GM18526 (cell line): ENCODE results near the gene FEM1B.

Experiments used
- POLR2A ChIP-seq: IDR thresholded peaks from 3 replicates; pipeline ENCODE4 v1.6.1; 2011; ENCODE audit not compliant: insufficient read length; ENCODE audit errors: extremely low read depth

FEM1B gene

GRCh38 chr15:68319997-68320396, 42.5 kb downstream of the FEM1B start:
- no peak for TF ChIP-seq POLR2A

DNA sequence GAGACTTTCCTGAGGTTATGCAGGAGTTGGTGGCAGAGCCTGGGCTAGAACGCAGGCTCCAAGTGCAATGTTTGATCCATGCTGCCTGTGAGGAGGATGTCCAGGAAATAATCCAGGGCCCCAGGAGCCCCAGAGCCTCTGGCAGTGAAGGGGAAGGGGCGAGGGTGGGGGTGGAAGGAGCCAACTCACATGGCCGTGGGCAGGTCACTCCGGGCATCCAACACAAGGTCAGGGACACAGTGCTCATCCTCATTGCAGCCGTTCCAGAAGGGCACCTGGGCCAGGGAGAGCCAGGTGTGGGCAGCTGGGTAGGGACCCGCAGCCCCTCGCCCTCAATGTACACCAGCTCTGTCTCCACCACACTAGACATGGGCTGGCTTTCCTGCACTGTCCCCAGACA, 43.7 kb downstream of the FEM1B start:
- TF ChIP-seq POLR2A, result no peak

GRCh38 chr15:68322796-68323195, 45.3 kb downstream of the FEM1B start:
- TF ChIP-seq POLR2A, result no peak

DNA sequence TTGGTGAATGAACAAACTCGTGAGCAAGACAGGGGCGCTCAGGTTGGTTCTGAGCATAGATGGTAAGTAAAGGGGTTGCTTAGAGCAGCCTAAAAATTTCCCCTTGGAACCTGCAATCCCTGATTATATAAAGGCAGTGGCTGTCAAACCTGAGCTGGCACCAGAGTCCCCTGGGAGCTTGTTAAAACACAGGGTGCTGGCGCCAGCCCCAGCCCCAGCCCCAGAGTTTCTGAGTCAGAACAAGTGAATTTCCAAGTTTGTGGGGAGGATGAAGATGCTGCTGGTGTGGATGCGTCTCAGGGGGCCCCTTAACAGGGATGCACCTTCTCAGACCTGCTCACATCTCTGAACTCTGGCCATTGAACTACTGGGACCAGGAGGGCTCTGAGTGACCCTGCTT, 48.2 kb downstream of the FEM1B start:
- no peak for TF ChIP-seq POLR2A

GRCh38 chr15:68326711-68327354, 49.3 kb downstream of the FEM1B start:
- no peak for TF ChIP-seq POLR2A

- TF ChIP-seq POLR2A, result no peak
Measured at GRCh38 chr15:68328443-68328842, 50.9 kb downstream of the FEM1B start.

DNA sequence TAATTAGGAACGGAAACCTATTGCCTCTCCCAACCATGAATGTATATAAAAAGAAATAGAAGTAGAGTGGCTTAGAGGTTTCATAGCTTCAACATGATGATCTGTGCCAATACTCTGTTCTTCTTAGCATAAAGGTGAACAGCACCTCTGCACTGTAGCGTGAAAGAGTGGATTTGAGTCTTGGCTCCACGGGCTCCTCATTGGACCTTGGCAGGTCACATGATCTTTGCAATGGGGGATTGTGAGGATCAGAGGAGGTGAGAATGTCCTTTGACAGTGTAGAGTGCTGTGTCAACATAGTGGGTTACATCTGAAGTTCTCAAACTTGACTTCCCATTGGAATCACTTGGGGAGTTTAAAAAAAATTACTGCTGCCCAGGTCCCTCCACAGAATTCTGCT, 51.4 kb downstream of the FEM1B start:
- no peak for TF ChIP-seq POLR2A

DNA sequence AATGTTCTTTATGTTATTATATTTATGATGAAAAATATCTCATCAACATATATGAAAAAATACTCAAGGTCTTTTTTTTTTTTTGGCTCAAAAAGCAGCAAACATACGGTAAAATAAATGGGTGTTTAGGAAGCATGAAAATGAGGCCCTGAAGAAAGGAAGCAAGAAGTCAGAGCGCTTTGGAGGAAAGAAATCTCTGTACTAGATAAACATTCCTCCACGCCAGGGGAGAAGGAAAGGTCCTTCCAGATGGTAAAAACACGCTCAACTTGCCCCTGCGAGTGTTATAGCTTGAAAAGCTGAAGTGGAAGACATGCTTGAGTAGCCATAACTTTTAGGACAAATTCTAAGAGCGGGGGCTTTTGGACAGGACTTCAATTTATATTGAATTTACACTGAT, 52.9 kb downstream of the FEM1B start:
- TF ChIP-seq POLR2A, result no peak

DNA sequence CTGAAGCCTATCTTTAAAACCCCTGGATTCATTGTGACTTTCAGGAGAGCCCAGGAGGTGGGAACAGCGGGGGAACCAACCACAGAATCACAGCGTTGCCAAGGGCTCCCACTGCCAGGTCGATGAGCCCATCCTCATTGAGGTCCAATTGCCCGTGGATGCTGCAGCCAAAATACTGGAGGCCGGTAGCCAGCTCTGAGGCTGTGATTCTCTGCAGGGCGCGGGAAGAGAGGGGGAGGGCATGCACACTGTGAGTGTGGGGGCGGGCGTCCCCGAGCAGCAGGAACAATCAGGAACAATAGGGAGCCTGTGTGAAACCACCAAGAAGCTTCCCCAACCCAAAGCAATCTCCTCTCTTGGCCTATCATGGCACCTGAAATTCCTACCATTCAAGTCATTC, 53.4 kb downstream of the FEM1B start:
- TF ChIP-seq POLR2A, result no peak

- TF ChIP-seq POLR2A, result no peak
Measured at GRCh38 chr15:68332266-68332665, 54.7 kb downstream of the FEM1B start.

DNA sequence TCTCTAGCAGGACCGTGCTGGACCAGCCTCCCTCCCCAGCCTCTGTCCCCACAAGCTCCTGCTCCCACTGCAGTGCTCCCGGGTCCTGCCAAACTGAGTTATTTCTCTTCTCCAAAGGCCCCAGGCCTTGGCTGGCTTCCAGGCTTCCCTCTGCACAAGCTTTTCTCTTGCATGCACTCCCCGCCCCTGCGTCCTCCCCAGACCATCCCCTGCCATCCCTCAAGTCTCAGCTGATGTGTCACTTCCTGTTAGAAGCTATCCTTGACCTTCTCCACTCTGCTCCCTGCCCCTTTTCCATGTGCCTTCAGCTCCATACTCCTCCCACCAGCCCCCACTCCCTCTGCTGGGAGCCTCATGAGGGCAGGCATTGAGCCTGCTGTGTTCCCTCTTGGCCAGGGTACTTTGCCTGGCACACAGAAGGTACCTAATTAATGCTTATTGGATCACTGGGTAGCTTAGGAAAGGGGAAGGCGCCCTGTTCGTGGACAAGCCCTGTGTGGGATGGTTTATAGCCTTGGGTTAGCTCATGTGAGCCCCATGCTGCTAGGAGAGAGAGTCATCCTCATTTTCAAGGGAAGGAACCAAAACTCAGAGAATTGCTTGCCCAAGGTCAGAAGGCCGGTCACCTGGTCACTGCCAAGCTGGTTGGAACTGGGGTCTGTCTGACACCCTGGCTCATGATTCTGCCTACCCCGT, 56.4 kb downstream of the FEM1B start:
- TF ChIP-seq POLR2A, result no peak

DNA sequence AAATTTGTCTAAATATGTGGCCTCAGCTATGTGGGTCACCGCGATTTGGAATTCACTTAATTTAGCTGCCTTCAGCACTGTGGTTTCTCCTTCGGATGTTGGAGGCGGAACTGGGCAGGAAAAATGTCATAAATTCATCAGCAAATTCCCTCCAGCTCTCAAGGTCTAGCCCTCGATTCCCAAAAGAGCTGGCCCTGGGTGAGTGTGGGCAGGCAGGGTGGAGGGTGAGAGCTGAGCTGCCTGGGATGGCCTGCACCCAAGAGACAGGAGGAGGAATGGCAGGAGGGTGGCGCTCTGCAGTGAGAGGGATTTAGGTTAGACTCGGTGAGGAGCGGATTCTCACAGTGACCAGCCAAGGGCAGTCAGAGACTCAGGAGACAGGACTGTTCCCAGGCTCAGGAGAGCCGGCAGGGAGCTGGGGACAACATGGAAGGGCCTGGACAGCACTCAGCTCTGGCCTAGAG, 57.1 kb downstream of the FEM1B start:
- no peak for TF ChIP-seq POLR2A

GRCh38 chr15:68335251-68335650, 57.7 kb downstream of the FEM1B start:
- TF ChIP-seq POLR2A, result no peak

GRCh38 chr15:68335655-68336054, 58.1 kb downstream of the FEM1B start:
- TF ChIP-seq POLR2A, result no peak

DNA sequence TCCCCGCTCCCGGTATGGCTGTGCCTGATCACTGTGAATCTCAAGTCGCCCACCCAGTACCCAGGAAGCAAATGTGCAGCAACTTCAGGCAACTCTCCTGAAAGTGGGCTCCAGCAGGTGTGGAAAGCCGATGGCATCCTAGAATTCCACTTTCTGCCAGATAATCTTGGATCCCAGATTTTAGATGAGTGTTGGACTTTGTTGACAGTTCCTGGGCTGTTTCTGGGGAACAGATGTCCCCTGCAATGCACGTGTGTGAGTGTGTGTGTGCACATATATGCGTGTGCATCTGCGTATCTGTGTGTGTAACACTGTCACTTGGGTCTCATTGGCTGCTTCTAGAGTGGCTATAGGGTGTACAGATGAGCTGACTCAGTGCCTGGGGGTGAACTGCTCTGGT, 59.0 kb downstream of the FEM1B start:
- no peak for TF ChIP-seq POLR2A

DNA sequence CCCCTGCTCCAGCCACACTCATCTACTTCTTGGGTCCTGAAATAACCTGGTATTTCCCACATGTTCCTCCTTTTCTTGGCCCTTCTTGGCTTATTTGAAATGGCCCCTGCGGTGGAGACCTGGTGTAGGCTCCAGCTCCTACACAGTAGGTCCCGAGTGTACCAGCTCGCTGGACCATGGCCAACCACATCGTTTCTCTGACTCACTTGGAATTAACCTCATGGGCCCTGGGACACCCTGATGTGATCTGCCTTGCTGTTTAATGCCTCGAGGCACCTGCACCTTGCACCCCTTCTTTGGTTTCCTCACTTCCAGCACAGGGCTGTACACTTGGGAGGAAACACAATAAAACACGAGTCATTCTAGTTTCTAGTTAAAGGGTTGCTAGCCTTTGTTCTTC, 60.3 kb downstream of the FEM1B start:
- no peak for TF ChIP-seq POLR2A

DNA sequence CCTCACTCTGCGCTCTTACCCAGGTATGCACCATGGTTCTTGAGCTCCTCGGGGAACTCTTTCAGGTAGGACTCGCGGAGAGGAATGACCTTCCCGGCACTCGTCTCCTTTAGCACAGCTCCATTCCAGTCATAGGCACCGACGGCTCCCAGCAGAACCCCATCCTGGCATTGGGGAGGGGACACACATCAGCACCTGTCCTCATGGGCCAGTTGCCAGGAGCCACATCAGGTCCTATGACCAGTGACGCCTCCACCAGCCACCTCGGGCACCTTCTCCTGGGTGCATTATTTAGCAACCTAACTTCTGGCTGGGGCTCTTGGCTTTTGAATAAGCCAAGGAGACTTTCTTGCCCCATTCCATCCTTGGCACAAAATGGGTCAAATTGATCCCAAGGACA, 61.9 kb downstream of the FEM1B start:
- no peak for TF ChIP-seq POLR2A
